ENCODE data around the gene PLET1. TPM values are rescaled to one million over a fixed set of nuclear protein-coding genes. Genes with fewer than 3 reads are reported as not detected.
A peak's percentile ranks its signal among the peaks of the same experiment; 100 is the strongest.

The PLET1 gene
- total and polyA plus RNA-seq, 2 donors (not counting 1 experiment from before 2014, with no cell fraction given), result not detected

DNA sequence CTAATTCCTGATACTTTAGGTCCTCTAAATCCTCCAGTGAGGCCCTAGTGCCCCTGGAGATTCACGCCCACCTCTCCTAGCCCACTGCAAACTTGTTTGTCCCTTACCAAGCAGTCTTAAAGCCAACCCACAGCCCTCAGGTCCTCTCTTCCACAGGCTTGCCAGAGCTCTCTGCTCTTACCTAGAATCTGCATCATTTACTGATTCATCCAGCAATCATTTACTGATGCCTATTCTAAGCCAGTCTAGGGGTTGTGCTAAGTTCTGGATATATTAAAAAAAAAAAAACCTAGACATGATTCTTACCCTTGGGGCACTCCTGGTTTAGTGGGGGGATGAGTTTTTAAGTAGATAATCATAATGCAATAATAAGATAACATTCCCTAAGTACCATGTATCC, 43.0 kb upstream of the PLET1 start:
- H3K79me2 ChIP-seq (ENCODE audit: control insufficient read depth, insufficient read depth, low read length), result no peaks in the 10 kb centered on the region
- DNase-seq (ENCODE audit: low read depth in 2 of 2), result no peak
- no peak overlapping the region for H3K9ac ChIP-seq (ENCODE audit: insufficient read depth, low read length)
- no peak for TF ChIP-seq EZH2 (IDR thresholded peaks at IDR 0.05; ENCODE audit: low read length, missing control alignments)
- TF ChIP-seq, protein P1, sequence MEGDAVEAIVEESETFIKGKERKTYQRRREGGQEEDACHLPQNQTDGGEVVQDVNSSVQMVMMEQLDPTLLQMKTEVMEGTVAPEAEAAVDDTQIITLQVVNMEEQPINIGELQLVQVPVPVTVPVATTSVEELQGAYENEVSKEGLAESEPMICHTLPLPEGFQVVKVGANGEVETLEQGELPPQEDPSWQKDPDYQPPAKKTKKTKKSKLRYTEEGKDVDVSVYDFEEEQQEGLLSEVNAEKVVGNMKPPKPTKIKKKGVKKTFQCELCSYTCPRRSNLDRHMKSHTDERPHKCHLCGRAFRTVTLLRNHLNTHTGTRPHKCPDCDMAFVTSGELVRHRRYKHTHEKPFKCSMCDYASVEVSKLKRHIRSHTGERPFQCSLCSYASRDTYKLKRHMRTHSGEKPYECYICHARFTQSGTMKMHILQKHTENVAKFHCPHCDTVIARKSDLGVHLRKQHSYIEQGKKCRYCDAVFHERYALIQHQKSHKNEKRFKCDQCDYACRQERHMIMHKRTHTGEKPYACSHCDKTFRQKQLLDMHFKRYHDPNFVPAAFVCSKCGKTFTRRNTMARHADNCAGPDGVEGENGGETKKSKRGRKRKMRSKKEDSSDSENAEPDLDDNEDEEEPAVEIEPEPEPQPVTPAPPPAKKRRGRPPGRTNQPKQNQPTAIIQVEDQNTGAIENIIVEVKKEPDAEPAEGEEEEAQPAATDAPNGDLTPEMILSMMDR (conservative IDR thresholded peaks at IDR 0.05 in 1 of 2, IDR thresholded peaks at IDR 0.05 in 1 of 2; ENCODE audit: low read depth in 1 of 2, low read length in 2 of 2), result no peak
- no peaks in the 10 kb centered on the region for H3K36me3 ChIP-seq (ENCODE audit: control insufficient read depth, insufficient read depth, low read length)
- H3K9me3 ChIP-seq (ENCODE audit: control insufficient read depth, insufficient read depth, low read depth, low read length), result no peaks in the 10 kb centered on the region
- no peak overlapping the region for H2AFZ ChIP-seq (ENCODE audit: low read length)
- H3K4me2 ChIP-seq (ENCODE audit: extremely low read depth, insufficient read depth, low read length), result no peak overlapping the region
- no peaks in the 10 kb centered on the region for H3K27me3 ChIP-seq (ENCODE audit: control insufficient read depth, insufficient read depth, low read length)
- no peaks in the 10 kb centered on the region for H4K20me1 ChIP-seq (ENCODE audit: control insufficient read depth, extremely low read depth, insufficient read depth, low read length)
- H3K4me3 ChIP-seq (replicated peaks in 1 of 4; ENCODE audit: control extremely low read depth in 1 of 4, insufficient read depth in 1 of 4, low read depth in 3 of 4, low read length in 4 of 4), result no peak overlapping the region
- H3K4me1 ChIP-seq (ENCODE audit: control insufficient read depth, extremely low read depth, insufficient read depth, low read length), result peaks cover 3% of the 10 kb centered on the region
- H3K27ac ChIP-seq (ENCODE audit: insufficient read depth, low read length), result no peak overlapping the region

DNA sequence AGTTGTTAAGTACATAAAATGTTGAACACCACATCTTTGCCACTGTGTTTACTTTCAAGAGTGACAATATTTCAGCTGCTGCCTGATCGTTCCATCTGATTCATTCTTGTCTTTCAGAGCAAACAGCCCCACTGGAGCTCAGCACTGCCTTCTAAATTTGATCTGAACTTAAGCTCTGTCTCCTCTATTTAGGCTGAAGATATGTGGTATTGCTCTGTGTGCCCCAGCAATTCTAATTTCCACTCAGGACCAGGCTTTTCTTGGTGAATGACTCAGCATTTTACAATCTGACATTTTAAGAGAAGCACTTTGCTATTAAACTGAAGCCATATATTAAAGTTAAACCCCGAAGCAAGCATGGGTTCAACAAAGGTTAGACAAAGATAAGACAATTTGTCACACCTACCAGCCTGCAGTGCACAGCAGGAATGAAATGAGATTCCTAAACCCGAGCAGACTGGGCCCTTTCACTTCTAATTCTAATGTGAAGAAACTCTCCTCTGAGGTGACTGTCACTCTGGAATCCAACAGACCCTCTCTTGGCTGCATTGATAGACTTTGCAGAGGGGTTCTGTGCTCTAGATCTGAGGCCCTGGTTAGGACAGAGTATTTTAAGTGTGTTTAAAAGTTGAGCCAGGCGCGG, 41.7 kb upstream of the PLET1 start:
- Histone ChIP-seq H3K4me3 (replicated peaks in 1 of 4; ENCODE audit: control extremely low read depth in 1 of 4, insufficient read depth in 1 of 4, low read depth in 3 of 4, low read length in 4 of 4) (no peak overlapping the region), H3K4me2 (ENCODE audit: extremely low read depth, insufficient read depth, low read length) (peak overlapping the region; percentile 15), H3K27me3 (ENCODE audit: control insufficient read depth, insufficient read depth, low read length) (no peaks in the 10 kb centered on the region), H3K4me1 (ENCODE audit: control insufficient read depth, extremely low read depth, insufficient read depth, low read length) (peaks cover 6% of the 10 kb centered on the region), H3K9ac (ENCODE audit: insufficient read depth, low read length) (no peak overlapping the region), H3K79me2 (ENCODE audit: control insufficient read depth, insufficient read depth, low read length) (no peaks in the 10 kb centered on the region), H3K9me3 (ENCODE audit: control insufficient read depth, insufficient read depth, low read depth, low read length) (no peaks in the 10 kb centered on the region), H3K36me3 (ENCODE audit: control insufficient read depth, insufficient read depth, low read length) (no peaks in the 10 kb centered on the region), H4K20me1 (ENCODE audit: control insufficient read depth, extremely low read depth, insufficient read depth, low read length) (no peaks in the 10 kb centered on the region), H2AFZ (ENCODE audit: low read length) (peak overlapping the region; percentile 2), H3K27ac (ENCODE audit: insufficient read depth, low read length) (no peak overlapping the region)
- no peak for TF ChIP-seq EZH2 (IDR thresholded peaks at IDR 0.05; ENCODE audit: low read length, missing control alignments)
- TF ChIP-seq, protein P1 (conservative IDR thresholded peaks at IDR 0.05 in 1 of 2, IDR thresholded peaks at IDR 0.05 in 1 of 2; ENCODE audit: low read depth in 1 of 2, low read length in 2 of 2), result no peak
- peak; percentile 23 to 40 for DNase-seq (ENCODE audit: low read depth in 2 of 2)

DNA sequence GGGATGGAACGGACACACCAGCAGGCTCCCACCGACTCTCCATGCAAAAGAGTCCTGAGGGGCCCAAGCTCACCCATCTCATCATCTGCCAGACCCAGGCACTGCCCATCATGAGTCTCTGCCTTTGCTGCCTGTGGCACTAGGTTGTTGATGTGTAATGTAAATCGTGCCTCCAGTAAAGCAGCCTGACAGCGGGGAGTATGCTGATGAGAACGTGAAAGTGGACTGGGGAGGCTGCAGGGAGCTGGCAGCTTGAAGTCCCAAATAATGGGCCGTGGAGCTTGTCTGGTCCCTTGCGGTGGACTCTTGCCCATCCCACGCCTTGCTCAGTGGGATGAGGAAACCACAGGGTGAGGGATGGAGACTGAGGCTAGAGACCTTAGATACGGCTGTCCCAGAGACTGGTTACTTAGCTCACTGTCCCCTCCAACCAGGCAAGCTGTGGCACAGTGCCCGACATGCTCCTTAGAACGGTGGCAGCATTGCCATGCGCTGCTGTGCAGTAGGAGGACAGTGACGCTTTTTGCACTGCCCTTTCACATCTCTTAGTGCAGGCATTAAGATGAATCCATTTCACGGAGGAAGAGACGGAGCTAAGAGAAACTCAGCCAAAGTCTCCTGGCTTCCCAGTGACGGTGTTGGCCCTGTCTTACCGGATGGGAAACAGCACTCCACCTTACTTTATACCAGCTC, 39.6 kb upstream of the PLET1 start:
- Histone ChIP-seq H3K9ac (ENCODE audit: insufficient read depth, low read length) (no peak overlapping the region), H3K27me3 (ENCODE audit: control insufficient read depth, insufficient read depth, low read length) (no peaks in the 10 kb centered on the region), H2AFZ (ENCODE audit: low read length) (no peak overlapping the region), H4K20me1 (ENCODE audit: control insufficient read depth, extremely low read depth, insufficient read depth, low read length) (no peaks in the 10 kb centered on the region), H3K4me3 (replicated peaks in 1 of 4; ENCODE audit: control extremely low read depth in 1 of 4, insufficient read depth in 1 of 4, low read depth in 3 of 4, low read length in 4 of 4) (no peak overlapping the region), H3K36me3 (ENCODE audit: control insufficient read depth, insufficient read depth, low read length) (no peaks in the 10 kb centered on the region), H3K9me3 (ENCODE audit: control insufficient read depth, insufficient read depth, low read depth, low read length) (no peaks in the 10 kb centered on the region), H3K27ac (ENCODE audit: insufficient read depth, low read length) (no peak overlapping the region), H3K79me2 (ENCODE audit: control insufficient read depth, insufficient read depth, low read length) (no peaks in the 10 kb centered on the region), H3K4me1 (ENCODE audit: control insufficient read depth, extremely low read depth, insufficient read depth, low read length) (peaks cover 6% of the 10 kb centered on the region), H3K4me2 (ENCODE audit: extremely low read depth, insufficient read depth, low read length) (no peak overlapping the region)
- TF ChIP-seq EZH2 (IDR thresholded peaks at IDR 0.05; ENCODE audit: low read length, missing control alignments), result no peak
- TF ChIP-seq, protein P1 (conservative IDR thresholded peaks at IDR 0.05 in 1 of 2, IDR thresholded peaks at IDR 0.05 in 1 of 2; ENCODE audit: low read depth in 1 of 2, low read length in 2 of 2), result no peak
- no peak for DNase-seq (ENCODE audit: low read depth in 2 of 2)

Measured in fibroblast of lung (primary cell).